Activated CD8-positive, alpha-beta memory T cell treated with anti-CD3 and anti-CD28 coated beads for 1 hour (primary cell): ENCODE results near the gene SOCS3.

Experiments
- DNase-seq, 2 donors: peaks; one replicate each; pipeline ENCODE4 v3.0.0-alpha.2; 2020; ENCODE audit warnings: low read depth in 1 of 2; ENCODE audit errors: extremely low read depth in 1 of 2

The SOCS3 gene

GRCh38 chr17:78368854-78369495 lies 9.1 kb upstream of the SOCS3 start:
- DNase-seq, result no peak

DNA sequence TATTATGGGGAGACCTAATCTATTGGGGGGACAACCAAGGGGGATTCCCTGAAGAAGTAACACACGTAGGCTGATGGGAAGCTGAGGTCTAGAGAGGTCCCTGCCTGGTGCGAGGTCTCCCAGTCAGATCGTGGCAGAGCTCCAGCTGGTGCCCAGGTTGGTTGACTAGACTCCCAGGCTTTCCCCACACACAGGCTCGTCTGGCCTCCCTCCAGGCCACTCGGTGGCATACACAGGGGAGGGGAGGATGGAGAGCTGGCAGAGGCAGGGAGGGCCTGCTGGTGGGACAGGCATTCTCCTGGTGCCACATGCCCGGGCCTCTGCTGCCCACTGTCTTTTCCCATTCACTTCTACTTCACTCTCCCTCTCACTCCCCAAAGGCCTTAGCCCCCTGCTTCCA lies 8.5 kb upstream of the SOCS3 start:
- DNase-seq, result no peak

DNA sequence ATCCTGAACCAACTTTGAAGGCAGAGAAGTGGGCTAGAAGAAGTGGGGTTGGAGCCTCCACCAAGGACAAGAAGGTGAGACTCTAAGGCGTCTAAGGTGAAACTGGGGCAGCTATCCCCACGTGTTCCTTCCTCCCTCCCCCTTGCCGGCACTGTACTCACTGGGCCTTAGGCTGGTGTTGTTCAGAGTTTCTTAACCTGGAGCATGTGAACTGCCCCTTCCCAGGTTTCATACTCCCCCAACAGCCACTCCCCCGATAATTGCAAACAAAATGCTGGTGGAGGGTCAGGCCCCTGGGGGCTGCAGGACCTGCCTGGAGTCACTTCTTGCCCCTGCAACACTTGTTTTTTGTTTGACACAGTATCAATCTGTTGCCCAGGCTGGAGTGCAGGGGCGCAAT lies 7.3 kb upstream of the SOCS3 start:
- no peak for DNase-seq

DNA sequence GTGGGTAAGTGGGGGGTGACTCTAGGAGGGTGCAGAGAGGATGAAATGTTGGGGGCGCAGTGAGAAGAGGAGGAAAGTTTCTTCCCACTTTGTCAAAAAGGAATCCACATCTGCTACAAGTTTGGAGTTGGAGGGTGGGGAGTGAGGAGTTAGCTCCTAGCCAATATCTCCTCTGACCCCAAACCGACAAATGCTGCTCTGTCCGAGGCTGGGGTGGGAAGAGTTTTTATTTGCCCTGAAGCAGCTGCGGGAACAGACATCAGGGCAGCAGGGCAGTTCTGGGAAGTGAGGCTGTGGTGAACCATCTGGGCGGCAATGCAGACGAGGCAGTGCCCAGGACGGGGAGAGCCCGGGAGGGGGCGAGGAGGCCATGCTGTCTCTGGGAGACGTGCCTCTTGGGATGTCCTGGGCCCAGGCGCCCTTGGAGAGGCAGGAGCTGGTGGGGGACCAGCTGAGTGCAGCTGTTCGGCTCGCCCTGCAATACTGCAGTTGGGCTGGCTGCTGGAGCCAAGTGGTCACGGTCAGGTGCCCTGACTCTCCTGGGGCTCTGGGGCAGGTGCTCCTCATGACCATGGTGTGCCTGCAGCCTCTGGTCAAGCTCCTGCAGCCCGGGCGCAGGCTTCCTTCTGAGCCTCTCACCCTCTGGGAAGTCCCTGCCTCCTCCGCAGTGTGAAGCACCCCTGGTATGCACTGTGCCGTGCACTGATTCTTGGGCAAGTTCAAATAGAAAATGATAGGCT lies 6.4 kb upstream of the SOCS3 start:
- no peak for DNase-seq

- DNase-seq, result no peak
These were observed 5.8 kb upstream of the SOCS3 start for GRCh38 chr17:78365561-78366108.

DNA sequence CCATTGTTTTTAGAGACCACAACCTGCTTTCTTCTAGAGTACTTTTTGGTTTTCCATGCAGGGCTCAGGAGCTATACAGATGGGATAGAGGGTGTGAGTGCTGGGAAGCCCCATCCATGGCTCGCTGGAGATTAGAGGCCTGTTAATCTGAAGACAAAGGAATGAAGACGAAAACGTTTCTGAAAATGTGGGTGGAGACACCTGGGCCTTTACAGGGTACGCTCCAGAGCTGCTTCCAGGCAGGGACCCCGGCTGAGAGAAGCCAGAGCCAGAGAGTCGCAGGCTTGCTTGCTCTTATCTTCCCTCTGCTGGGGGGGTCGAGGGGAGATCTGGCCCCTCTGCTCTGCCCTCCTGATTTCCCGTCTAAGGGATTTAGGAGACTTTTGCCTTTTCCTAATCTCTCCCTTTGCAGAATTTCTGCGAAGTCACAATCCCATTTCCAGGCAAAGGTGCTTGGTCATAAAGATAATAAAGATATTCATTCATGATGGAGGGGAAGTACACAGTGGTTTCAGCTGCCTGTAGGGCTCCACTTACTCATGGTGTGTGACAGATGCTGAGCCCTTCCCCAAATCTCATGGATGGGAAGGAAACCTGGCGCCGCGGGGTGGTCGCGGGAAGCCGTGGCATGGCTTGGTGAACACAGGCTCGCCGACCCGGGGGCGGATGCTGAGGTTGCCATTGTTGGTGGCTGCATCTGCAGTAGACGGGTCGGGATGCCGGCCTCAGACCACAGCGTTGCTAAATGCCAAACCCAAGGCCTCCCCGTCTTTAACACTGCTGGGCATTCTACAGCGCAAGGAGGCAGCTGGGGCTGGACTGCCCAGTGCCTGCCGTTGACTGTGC lies 4.8 kb upstream of the SOCS3 start:
- DNase-seq, result no peak

- no peak for DNase-seq
These were observed 2.8 kb upstream of the SOCS3 start for GRCh38 chr17:78362671-78363070.

DNA sequence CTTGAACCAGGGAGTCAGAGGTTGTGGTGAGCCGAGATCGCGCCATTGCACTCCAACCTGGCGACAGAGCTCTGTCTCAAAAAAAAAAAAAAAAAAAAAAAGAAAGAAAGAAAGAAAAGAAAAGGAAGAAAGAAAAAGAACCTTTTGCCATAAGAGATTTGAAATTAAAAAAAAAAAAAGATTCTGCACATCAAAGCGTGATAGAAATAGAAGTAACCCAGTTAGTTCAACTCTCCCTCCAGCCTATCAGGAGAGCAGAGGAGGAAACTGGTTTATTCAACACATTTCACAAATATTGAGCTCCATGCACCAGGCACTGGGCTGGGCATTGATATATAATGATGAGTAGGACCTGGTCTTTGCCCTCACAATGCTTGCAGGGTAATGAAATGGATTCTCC lies 2.4 kb upstream of the SOCS3 start:
- no peak for DNase-seq

- no peak for DNase-seq
These were observed 1.4 kb upstream of the SOCS3 start for GRCh38 chr17:78361225-78361701.

GRCh38 chr17:78360371-78361224 lies 721 bp upstream of the SOCS3 start:
- peak; percentile 61 to 91 for DNase-seq

DNA sequence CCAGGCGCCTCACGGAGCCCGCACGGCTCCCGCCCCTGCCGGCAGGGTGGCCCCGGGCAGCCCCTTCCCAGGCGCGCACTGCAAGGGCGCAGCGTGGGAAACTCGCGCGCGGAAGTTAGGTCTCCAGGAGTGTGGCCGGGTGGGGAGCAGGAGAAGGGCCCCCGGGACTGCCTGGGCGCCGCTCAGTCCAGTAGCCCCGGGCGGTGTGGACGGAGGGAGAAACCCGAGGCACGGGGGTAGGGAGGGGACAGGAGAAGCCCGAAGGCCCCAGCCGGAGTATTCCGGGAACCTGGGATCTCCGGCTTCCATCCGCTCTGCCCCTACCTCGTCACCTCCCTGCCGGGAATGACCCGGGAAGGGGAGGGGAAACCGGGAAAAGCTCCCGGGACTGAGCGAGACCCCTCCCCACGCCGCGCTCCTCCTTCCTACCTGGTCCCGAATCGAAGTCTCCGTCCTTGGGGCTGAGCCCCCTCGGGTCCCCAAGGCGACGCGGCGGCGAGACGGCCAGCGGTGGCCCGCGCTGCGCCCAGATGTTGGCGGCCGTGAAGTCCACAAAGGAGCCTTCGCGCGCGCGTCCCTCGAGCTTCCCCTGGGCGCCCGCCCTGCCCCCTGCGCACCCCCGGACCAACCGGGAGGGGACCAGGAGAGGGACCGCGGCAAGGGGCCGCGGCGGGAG lies 418 bp downstream of the SOCS3 start:
- DNase-seq, result no peak

DNA sequence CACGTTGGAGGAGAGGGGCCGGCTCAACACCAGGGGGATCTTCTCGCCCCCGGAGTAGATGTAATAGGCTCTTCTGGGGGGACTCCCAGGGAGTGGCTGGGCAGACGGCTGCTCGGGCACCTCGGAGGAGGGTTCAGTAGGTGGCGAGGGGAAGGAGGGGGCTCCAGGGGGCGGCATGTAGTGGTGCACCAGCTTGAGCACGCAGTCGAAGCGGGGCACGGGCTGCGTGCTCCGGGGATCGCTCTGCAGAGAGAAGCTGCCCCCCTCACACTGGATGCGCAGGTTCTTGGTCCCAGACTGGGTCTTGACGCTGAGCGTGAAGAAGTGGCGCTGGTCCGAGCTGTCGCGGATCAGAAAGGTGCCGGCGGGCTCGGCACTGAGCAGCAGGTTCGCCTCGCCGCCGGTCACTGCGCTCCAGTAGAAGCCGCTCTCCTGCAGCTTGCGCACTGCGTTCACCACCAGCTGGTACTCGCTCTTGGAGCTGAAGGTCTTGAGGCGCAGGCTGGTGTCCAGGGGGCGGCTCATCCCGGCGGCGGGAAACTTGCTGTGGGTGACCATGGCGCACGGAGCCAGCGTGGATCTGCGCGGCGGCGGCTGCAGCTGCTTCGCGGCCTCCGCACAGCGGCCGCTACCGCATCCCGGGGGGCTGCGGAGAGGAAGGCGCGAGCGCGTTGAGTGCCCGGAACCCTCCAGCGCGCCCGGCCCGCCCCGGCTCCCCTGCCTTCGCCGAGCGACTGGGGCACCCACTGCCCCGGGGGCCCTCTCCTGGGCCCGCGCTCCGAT lies 1.1 kb downstream of the SOCS3 start:
- no peak for DNase-seq

DNA sequence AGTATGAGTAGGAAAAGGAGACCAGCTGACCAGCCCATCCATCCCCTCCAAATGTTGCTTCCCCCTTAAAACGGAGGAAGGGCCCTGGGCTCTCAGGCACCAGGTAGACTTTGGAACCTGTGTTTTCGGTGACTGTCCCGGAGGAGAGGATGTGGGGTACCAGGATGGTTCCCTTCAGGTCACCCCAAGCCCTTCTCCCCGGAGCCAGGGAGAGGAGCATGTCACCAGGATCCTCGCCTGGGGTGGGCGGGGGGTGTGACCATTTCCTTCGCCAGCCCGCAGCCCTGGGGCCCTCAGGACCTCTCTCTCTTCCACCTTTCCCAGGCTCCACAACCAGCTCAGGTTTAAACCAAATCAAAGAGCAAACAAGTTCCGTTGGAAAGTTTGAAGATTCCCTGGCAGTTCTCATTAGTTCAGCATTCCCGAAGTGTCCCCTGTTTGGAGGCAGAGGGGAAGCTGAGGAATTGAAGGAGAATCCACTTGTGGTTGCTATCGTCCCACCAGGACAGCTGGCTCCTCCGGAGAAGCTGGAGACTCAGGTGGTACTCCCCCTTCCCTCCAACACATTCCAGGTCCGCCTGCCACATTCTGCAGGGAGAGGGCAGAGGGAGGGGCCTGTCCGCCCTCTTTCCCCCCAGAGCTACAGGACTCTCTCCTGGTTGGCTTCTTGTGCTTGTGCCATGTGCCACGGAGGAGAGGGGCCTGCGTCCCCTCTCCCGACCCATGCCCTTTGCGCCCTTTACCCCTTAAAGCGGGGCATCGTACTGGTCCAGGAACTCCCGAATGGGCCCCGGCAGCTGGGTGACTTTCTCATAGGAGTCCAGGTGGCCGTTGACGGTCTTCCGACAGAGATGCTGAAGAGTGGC lies 2.0 kb downstream of the SOCS3 start:
- no peak for DNase-seq

DNA sequence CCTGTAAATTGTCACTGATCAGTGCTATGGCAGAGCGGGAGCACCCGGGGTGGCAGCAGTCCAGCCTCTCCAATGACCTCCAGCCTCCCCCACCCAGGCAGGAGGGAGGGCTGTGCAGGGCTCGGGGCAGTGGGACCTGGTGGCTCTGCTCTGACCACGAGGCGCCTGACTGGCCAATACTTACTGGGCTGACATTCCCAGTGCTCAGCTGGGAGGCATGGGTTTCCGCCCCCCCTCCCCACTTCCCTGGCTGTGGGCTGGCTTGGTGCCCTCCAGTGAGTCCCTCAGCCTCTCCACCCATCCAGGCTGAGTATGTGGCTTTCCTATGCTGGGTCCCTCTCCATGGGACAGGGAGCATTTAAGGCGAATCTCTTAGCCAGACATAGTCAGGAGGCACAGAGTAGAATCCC lies 2.7 kb downstream of the SOCS3 start:
- no peak for DNase-seq

- DNase-seq, result peak; percentile 64 to 78
These were observed 3.7 kb downstream of the SOCS3 start for GRCh38 chr17:78356101-78356713.

- no peak for DNase-seq
These were observed 4.2 kb downstream of the SOCS3 start for GRCh38 chr17:78355701-78356100.

DNA sequence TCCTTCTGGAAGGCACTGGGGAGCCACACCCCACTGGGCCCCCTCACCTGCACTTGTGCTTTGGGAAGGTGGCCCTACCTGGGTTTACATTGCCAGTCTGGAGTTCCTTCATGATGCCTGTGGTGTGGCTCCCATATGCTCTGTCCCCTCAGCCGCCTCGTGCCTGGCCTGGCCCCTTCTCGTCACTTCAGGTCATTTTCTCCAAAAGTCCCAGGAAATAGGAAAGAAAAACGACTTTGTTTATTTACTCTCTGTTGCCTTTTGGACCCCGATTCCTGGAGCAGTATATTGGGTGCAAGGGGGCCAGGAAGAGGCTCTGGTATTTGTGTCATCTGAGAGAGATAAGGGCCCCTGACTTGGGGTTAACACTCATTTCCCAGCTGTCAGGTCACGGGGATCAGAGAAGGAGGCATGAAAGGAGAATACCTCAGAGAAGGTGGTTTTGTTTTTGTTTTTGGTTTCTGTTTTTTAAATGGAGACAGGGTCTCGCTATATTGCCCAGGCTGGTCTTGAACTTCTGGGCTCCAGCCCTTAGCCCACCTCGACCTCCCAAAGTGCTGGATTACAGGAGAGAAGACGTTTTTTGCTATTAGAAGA lies 4.7 kb downstream of the SOCS3 start:
- no peak for DNase-seq
